Colonic mucosa (tissue), 4 donors: Measurements from ENCODE around the gene ALS2CL. TPM values are rescaled to one million over a fixed set of nuclear protein-coding genes. Genes with fewer than 3 reads are reported as not detected.

Experiments
- DNase-seq: peaks from one replicate; pipeline ENCODE4 v3.0.0-alpha.2; 2020
- H3K27ac ChIP-seq: fragments of 200-600 bp; one replicate; pipeline ENCODE4 v1.8.0; 2021
- H3K27me3 ChIP-seq: fragments of 200-600 bp; one replicate; pipeline ENCODE4 v1.8.0; 2021
- H3K36me3 ChIP-seq: fragments of 200-600 bp; one replicate; pipeline ENCODE4 v1.8.0; 2021
- H3K4me1 ChIP-seq: fragments of 200-600 bp; one replicate; pipeline ENCODE4 v1.8.0; 2021; ENCODE audit warnings: mild to moderate bottlenecking
- H3K4me3 ChIP-seq: fragments of 200-600 bp; one replicate; pipeline ENCODE4 v1.8.0; 2021
- H3K9ac ChIP-seq, 2 donors: one replicate each; pipeline ENCODE4 v1.7.0; 2013; ENCODE audit warnings: control low read depth in 2 of 2, low read depth in 2 of 2, low read length in 2 of 2
- H3K9me3 ChIP-seq: fragments of 200-600 bp; one replicate; pipeline ENCODE4 v1.8.0; 2021
- CTCF ChIP-seq: fragments of 200-600 bp; IDR thresholded peaks from one replicate; pipeline ENCODE4 v1.8.0; 2022; ENCODE audit warnings: antibody characterized with exemption, mild to moderate bottlenecking
- intact Hi-C: fragments of 100-400 bp; cut with DNase I; formaldehyde crosslinking; loops from one replicate; pipeline ENCODE4 v1.14.1; 2022
- total RNA-seq, 2 donors: library from RNA; stranded (reverse); fragmentation: NEBNext Ultra II Directional in 1 of 2; extraction: Animal tissue kit (Norgen Biotek cat#: 25700) in 1 of 2; gene quantifications; one replicate each; pipeline ENCODE4 v1.2.1, GENCODE V29; 2021
- donor health status: healthy.
- donor health status: DM: no; HTN: no; CAD: no.
- donor health status: DM: no; HTN: no; CAD: no.

The ALS2CL gene
- total RNA-seq, 2 donors from 2014 or later, result 21.8 to 40.3 TPM

- no peak for TF ChIP-seq CTCF
- Histone ChIP-seq H3K27ac (no peak overlapping the region), H3K4me3 (no peak overlapping the region), H3K4me1 (peaks cover 3% of the 10 kb centered on the region), H3K27me3 (no peaks in the 10 kb centered on the region), H3K36me3 (no peaks in the 10 kb centered on the region), H3K9me3 (no peaks in the 10 kb centered on the region), H3K9ac (no peak overlapping the region)
- DNase-seq, result no peak
- intact Hi-C loops, result loop anchor here (5.0 kb wide), 1 partner anchor 68 kb away; no protein-coding TSS in a partner anchor
Measured at GRCh38 chr3:46624975-46625490, 68.4 kb downstream of the ALS2CL start.

- no peak overlapping the region for H3K4me3 ChIP-seq
- no peak overlapping the region for H3K27ac ChIP-seq
- no peak for DNase-seq
- no peaks in the 10 kb centered on the region for H3K36me3 ChIP-seq
- no peak for TF ChIP-seq CTCF
- H3K9me3 ChIP-seq, result no peaks in the 10 kb centered on the region
- no peaks in the 10 kb centered on the region for H3K4me1 ChIP-seq
- H3K9ac ChIP-seq, result no peak overlapping the region
- H3K27me3 ChIP-seq, result no peaks in the 10 kb centered on the region
- intact Hi-C loops, result no loop called here
Measured at GRCh38 chr3:46624533-46624932, 68.9 kb downstream of the ALS2CL start.

- intact Hi-C loops, result no loop called here
- no peak overlapping the region for H3K27ac ChIP-seq
Measured at GRCh38 chr3:46619845-46620778, 73.4 kb downstream of the ALS2CL start.

More at GRCh38 chr3:46619845-46620778, 73.4 kb downstream of the ALS2CL start:
- Histone ChIP-seq H3K9ac (no peak overlapping the region), H3K27me3 (no peaks in the 10 kb centered on the region), H3K4me3 (no peak overlapping the region), H3K4me1 (no peaks in the 10 kb centered on the region), H3K36me3 (no peaks in the 10 kb centered on the region), H3K9me3 (no peaks in the 10 kb centered on the region)
- no peak for TF ChIP-seq CTCF
- DNase-seq, result no peak

Other genes with a start within 250 kb of the ALS2CL start
- 1 to 10 TPM; 1.0 to 1.6 TPM for gene LTF, start 228.8 kb downstream of the ALS2CL start, total RNA-seq
- gene RTP3, start 195.7 kb downstream of the ALS2CL start, total RNA-seq, result not detected
- 1 to 10 TPM in 1 of 2 donors, under 1 TPM in 1; 0.44 to 2.0 TPM for gene LRRC2, start 127.4 kb downstream of the ALS2CL start, total RNA-seq
- gene FAM240A, start 81.2 kb downstream of the ALS2CL start, total RNA-seq, result not detected
- gene TMIE, start 7.7 kb upstream of the ALS2CL start, total RNA-seq, result under 1 TPM in 1 of 2 donors, not detected in 1; 0.13 TPM
- gene PRSS50, start 24.2 kb upstream of the ALS2CL start, total RNA-seq, result not detected
- gene MYL3, start 169.8 kb upstream of the ALS2CL start, total RNA-seq, result 1 to 10 TPM in 1 of 2 donors, not detected in 1; 1.7 TPM
- under 1 TPM; 0.69 to 0.86 TPM for gene PTH1R, start 184.0 kb upstream of the ALS2CL start, total RNA-seq